ENCODE measurements around the gene MADD. TPM values are rescaled to one million over a fixed set of nuclear protein-coding genes. Genes with fewer than 3 reads are reported as not detected.

The MADD gene
- polyA plus RNA-seq, 1 donor from 2014 or later, result 66.9 TPM

GRCh38 chr11:47295385-47295784 lies 25.5 kb downstream of the MADD start:
- no peaks in the 10 kb centered on the region for H3K79me2 ChIP-seq (replicated peaks; ENCODE audit: insufficient read depth, low read length)
- no peak overlapping the region for H3K9ac ChIP-seq (ENCODE audit: low read length)

DNA sequence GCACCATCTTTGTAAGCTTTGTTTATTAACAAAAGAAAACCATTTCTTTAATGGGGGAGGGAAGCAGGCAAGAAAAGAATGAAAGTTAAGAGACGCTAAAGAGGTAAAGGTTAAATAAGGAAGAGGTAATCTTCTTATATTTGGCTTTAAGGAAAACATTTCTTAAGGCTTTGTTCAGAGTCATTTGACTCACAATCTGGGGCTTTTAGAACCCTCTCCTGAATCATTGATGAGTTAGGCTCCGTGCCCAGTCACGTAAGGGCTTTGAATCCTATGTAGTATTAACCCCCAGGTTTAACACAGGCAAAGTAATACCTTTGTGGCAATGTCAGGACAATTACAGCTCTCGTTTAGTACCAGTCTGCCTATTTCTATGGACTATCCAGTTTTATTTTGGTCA lies 26.1 kb downstream of the MADD start:
- TF ChIP-seq, protein P1, sequence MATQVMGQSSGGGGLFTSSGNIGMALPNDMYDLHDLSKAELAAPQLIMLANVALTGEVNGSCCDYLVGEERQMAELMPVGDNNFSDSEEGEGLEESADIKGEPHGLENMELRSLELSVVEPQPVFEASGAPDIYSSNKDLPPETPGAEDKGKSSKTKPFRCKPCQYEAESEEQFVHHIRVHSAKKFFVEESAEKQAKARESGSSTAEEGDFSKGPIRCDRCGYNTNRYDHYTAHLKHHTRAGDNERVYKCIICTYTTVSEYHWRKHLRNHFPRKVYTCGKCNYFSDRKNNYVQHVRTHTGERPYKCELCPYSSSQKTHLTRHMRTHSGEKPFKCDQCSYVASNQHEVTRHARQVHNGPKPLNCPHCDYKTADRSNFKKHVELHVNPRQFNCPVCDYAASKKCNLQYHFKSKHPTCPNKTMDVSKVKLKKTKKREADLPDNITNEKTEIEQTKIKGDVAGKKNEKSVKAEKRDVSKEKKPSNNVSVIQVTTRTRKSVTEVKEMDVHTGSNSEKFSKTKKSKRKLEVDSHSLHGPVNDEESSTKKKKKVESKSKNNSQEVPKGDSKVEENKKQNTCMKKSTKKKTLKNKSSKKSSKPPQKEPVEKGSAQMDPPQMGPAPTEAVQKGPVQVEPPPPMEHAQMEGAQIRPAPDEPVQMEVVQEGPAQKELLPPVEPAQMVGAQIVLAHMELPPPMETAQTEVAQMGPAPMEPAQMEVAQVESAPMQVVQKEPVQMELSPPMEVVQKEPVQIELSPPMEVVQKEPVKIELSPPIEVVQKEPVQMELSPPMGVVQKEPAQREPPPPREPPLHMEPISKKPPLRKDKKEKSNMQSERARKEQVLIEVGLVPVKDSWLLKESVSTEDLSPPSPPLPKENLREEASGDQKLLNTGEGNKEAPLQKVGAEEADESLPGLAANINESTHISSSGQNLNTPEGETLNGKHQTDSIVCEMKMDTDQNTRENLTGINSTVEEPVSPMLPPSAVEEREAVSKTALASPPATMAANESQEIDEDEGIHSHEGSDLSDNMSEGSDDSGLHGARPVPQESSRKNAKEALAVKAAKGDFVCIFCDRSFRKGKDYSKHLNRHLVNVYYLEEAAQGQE (IDR thresholded peaks at IDR 0.05; ENCODE audit: borderline replicate concordance), result no peak
- no peak for TF ChIP-seq POLR2AphosphoS5 (IDR thresholded peaks at IDR 0.05)
- TF ChIP-seq EZH2 (IDR thresholded peaks at IDR 0.05; ENCODE audit: borderline replicate concordance, insufficient read depth, low read length, poor library complexity, severe bottlenecking), result no peak
- TF ChIP-seq SMC3 (conservative IDR thresholded peaks at IDR 0.05; ENCODE audit: poor library complexity), result no peak
- no peak for TF ChIP-seq RAD21 (conservative IDR thresholded peaks at IDR 0.05)
- TF ChIP-seq MXI1 (conservative IDR thresholded peaks at IDR 0.05; ENCODE audit: poor library complexity, severe bottlenecking), result no peak
- Histone ChIP-seq H3K36me3 (ENCODE audit: insufficient read depth, low read length) (peaks cover 14% of the 10 kb centered on the region), H3K4me3 (ENCODE audit: low read length) (no peak overlapping the region), H3K79me2 (replicated peaks; ENCODE audit: insufficient read depth, low read length) (no peaks in the 10 kb centered on the region), H3K27ac (ENCODE audit: low read length) (no peak overlapping the region), H3K9me3 (ENCODE audit: low read length) (no peaks in the 10 kb centered on the region), H3K9ac (ENCODE audit: low read length) (no peak overlapping the region), H2AFZ (ENCODE audit: low read depth, low read length) (no peak overlapping the region), H3F3A (ENCODE audit: insufficient read depth, low read length, poor library complexity, severe bottlenecking) (no peaks in the 10 kb centered on the region), H3K9me2 (ENCODE audit: insufficient read depth, low read length) (no peaks in the 10 kb centered on the region), H4K20me1 (ENCODE audit: insufficient read depth) (no peaks in the 10 kb centered on the region), H3K4me2 (ENCODE audit: low read length) (no peak overlapping the region), H3K27me3 (ENCODE audit: insufficient read depth, low read depth, low read length) (no peaks in the 10 kb centered on the region)

More at GRCh38 chr11:47295385-47295784, 25.5 kb downstream of the MADD start:
- TF ChIP-seq RAD21 (conservative IDR thresholded peaks at IDR 0.05) (no peak), MXI1 (conservative IDR thresholded peaks at IDR 0.05; ENCODE audit: poor library complexity, severe bottlenecking) (no peak), POLR2AphosphoS5 (IDR thresholded peaks at IDR 0.05) (no peak), SMC3 (conservative IDR thresholded peaks at IDR 0.05; ENCODE audit: poor library complexity) (no peak), EP300 (conservative IDR thresholded peaks at IDR 0.05; ENCODE audit: poor library complexity, severe bottlenecking) (no peak), EZH2 (IDR thresholded peaks at IDR 0.05; ENCODE audit: borderline replicate concordance, insufficient read depth, low read length, poor library complexity, severe bottlenecking) (no peak), TAF1 (IDR thresholded peaks at IDR 0.05; ENCODE audit: low read depth) (no peak), CTCF (IDR thresholded peaks at IDR 0.05; ENCODE audit: poor library complexity, severe bottlenecking) (no peak)
- TF ChIP-seq, protein P1 (IDR thresholded peaks at IDR 0.05; ENCODE audit: borderline replicate concordance), result no peak
- Histone ChIP-seq H3F3A (ENCODE audit: insufficient read depth, low read length, poor library complexity, severe bottlenecking) (no peaks in the 10 kb centered on the region), H2AFZ (ENCODE audit: low read depth, low read length) (no peak overlapping the region), H3K27me3 (ENCODE audit: insufficient read depth, low read depth, low read length) (no peaks in the 10 kb centered on the region), H3K36me3 (ENCODE audit: insufficient read depth, low read length) (peaks cover 17% of the 10 kb centered on the region), H3K4me3 (ENCODE audit: low read length) (no peak overlapping the region), H3K9me2 (ENCODE audit: insufficient read depth, low read length) (no peaks in the 10 kb centered on the region), H3K4me2 (ENCODE audit: low read length) (no peak overlapping the region), H3K9me3 (ENCODE audit: low read length) (no peaks in the 10 kb centered on the region), H4K20me1 (ENCODE audit: insufficient read depth) (no peaks in the 10 kb centered on the region), H3K27ac (ENCODE audit: low read length) (no peak overlapping the region)
